GM18519 (cell line): ENCODE results near the gene RAPGEF1.

Experiments
- ATAC-seq: cut with Tn5 transposase; IDR thresholded peaks from one replicate; pipeline ENCODE4 v1.9.1; 2021; ENCODE audit warnings: mild to moderate bottlenecking, moderate library complexity; ENCODE audit not compliant: unreplicated experiment, low FRiP score

Gene RAPGEF1, protein sequence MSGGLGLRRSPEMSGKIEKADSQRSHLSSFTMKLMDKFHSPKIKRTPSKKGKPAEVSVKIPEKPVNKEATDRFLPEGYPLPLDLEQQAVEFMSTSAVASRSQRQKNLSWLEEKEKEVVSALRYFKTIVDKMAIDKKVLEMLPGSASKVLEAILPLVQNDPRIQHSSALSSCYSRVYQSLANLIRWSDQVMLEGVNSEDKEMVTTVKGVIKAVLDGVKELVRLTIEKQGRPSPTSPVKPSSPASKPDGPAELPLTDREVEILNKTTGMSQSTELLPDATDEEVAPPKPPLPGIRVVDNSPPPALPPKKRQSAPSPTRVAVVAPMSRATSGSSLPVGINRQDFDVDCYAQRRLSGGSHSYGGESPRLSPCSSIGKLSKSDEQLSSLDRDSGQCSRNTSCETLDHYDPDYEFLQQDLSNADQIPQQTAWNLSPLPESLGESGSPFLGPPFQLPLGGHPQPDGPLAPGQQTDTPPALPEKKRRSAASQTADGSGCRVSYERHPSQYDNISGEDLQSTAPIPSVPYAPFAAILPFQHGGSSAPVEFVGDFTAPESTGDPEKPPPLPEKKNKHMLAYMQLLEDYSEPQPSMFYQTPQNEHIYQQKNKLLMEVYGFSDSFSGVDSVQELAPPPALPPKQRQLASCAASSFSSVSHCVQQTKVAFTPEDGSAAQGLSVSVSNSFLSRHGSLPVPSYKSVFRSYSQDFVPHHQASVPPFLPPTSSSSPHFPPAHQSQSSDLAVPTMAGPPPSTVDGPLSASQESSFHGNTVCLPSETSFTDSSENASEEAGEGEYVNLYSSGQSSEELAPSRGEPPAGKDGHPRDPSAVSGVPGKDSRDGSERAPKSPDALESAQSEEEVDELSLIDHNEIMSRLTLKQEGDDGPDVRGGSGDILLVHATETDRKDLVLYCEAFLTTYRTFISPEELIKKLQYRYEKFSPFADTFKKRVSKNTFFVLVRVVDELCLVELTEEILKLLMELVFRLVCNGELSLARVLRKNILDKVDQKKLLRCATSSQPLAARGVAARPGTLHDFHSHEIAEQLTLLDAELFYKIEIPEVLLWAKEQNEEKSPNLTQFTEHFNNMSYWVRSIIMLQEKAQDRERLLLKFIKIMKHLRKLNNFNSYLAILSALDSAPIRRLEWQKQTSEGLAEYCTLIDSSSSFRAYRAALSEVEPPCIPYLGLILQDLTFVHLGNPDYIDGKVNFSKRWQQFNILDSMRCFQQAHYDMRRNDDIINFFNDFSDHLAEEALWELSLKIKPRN (N-terminal part only)

GRCh38 chr9:131739959-131740648 lies at the start of gene RAPGEF1:
Gene RAPGEF1, minus strand, starts transcription at chr9:131740076. Its CDS starts 246 bp downstream, at chr9:131739830.
- ATAC-seq: peak; percentile 35

DNA sequence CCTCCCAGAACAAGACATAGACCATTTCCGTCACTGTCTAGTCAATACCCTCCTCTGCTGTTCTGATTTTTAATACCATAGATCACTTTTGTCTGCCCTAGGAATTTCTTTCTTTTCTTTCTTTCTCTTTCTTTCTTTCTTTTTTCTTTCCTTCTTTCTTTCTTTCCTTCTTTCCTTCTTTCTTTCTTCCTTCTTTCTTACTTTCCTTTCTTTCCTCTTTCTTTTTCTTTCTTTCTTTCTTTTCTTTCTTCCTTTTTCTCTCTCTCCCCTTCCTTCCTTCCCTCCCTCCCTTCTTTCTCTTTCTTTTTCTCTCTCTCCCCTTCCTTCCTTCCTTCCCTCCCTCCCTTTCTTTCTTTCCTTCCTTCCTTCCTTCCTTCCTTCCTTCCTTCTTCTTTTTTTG lies 49.0 kb upstream of the RAPGEF1 start:
- no peak for ATAC-seq

- no peak for ATAC-seq
Measured at GRCh38 chr9:131787838-131788237, 48.0 kb upstream of the RAPGEF1 start.

DNA sequence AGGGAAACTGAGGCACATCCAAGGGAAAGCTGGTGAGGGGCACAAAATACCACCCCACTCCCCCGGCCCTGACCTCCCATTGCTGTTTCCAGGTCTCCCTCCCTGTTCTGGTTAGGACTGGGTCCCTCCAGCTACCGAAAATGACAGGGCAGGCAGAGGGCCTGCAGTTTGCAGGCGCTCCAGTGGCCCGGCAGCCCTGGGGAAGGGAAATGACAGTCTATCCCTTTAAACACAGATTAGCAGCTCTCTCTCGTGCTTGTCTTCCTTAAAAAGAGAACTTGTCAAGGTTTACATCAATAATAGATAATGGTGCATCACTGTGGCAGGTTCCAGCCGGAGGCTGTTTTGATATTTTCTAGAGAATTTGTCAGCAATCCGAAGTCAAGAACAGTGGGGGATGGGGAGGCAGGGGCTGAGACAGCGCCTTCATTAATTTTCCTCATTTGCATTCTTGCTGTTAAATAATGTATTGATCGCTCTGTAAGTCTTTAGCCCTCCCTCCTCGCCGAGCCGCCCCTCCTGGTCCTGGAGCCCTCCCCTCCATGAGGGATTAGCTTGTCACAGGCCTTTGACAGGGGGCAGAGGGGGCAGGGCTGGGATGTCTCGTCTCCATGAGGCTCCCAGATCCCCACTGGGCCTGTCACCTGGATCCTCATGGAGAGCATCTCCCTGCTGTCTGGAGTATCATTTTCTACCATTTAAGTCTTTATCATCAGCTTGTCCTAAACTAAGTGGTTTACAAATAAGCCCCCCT lies 45.0 kb upstream of the RAPGEF1 start:
- ATAC-seq: no peak

- no peak for ATAC-seq
Measured at GRCh38 chr9:131781069-131781468, 41.2 kb upstream of the RAPGEF1 start.

DNA sequence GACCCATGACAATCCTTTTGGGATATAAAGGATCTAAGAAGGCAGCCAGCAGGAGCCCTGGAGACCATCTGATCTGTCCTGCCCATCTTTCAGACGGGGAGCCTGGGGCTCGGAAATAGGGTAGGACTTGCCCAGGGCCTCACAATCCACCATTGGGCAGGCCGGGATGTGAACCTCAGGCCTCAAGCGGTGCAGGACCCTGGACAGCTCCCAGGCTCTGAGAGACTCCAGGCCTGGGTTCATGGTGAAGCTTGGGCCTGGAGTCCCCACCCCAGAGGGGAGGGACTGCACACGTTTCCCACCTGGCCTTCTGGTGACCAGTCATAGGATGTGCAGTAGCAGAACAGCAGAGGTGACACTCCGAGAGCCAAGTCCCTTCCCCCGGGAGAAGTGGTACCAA lies 36.6 kb upstream of the RAPGEF1 start:
- ATAC-seq: no peak

DNA sequence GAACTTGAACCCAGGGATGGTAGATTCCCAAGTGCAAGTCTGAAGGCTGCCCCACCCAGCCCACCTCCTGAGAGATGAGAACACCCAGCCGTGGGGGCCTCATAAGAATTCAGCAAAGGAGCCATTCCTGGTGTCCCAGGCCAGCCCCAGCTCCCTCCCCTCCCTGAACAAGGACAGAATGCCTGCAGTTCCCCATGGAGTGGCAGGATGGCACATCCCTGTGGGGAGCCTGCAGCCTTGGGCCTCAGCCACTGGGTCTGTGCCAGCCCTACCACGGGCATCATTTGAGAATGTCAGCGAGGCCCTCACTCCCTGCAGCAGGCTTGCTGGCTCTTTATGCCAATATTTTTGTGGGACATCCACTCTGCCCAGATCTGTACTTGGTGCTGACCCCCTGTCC lies 36.2 kb upstream of the RAPGEF1 start:
- no peak for ATAC-seq

DNA sequence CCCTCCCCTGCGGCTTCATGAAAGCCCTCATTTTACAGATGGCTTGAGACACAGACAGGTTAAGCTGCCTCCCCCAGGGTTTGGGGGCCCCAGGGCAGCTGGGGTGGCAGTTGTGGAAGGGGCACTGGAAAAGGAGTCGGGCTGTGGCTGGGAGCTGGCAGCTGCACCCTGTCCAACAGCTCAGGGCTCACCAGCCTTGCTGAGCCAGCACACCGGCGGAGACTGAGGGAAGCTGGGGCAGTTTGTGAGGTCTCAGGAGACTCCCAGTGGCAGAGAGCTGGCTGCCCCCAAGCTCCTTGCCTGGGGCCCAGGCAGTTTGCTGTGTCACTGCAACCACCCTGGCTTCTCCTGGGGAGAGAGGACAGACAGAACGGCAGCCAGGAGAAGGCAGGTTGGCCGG lies 34.8 kb upstream of the RAPGEF1 start:
- no peak for ATAC-seq

GRCh38 chr9:131773911-131774379 lies 34.1 kb upstream of the RAPGEF1 start:
- no peak for ATAC-seq

- ATAC-seq: no peak
Measured at GRCh38 chr9:131772940-131773339, 33.1 kb upstream of the RAPGEF1 start.

- no peak for ATAC-seq
Measured at GRCh38 chr9:131771646-131772045, 31.8 kb upstream of the RAPGEF1 start.

DNA sequence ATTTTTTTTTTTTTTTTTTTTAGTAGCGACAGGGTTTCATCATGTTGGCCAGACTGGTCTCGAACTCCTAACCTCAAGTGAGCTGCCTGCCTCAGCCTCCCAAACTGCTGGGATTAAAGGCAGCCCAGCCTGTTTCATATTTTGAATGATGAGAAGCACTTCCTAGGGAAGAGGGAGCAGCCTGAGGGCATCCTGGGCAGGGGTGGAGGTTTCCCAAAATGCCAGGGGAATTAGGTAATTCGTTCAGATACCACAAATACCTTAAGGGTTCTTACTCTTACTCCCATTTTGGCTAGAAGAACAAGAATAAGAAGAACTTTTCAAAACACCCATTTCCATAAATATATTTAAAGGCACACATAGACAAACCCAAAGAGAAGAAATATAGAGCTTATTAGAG lies 29.5 kb upstream of the RAPGEF1 start:
- ATAC-seq: no peak

DNA sequence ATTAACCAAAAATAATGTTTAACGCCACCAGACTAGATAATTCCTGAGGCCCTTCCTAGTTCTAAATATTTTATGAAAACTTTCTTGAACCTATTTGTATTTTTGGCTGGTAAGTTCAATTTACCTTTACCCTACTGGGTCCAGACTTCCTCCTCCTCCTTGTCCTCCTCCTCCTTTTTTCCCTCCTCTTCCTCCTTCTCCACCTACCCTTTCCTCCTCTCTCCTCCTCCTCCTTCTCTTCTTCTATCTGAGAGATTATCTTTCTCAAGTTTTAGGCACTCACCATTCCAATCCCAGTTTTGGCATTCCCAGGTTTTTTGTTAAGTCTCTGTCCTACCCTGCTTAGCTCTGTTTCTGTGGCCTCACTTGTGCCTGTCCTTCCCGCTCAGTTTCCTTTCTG lies 24.7 kb upstream of the RAPGEF1 start:
- no peak for ATAC-seq

DNA sequence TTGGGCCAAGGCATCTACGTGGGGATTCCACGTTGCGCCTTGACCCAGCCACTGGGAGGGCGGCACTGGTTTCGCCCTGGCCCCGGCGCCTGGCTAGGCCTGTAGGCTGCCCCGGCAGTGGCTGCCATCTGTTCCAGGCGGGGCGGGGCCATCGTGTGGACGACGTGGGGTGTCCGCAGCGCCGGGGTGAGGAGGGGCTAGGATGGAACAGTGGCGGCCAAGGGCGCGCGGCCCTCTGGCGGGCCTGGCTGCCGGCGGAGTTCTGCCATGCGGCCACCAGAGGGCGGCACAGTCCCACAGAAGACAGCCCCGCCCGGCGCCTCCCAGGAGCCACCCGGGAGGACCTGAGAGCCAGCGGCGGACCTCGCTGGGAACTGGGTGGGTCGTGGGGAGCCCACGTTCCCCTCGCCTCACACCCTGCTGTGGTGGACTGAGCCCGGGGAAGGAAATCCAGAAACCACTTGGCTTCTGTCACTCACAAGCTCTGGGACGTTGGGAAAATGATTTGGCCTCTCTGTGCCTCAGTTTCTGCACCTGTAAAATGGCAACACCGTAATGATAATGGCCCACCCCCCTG lies 22.6 kb upstream of the RAPGEF1 start:
- no peak for ATAC-seq

GRCh38 chr9:131759017-131759647 lies 19.3 kb upstream of the RAPGEF1 start:
- no peak for ATAC-seq

DNA sequence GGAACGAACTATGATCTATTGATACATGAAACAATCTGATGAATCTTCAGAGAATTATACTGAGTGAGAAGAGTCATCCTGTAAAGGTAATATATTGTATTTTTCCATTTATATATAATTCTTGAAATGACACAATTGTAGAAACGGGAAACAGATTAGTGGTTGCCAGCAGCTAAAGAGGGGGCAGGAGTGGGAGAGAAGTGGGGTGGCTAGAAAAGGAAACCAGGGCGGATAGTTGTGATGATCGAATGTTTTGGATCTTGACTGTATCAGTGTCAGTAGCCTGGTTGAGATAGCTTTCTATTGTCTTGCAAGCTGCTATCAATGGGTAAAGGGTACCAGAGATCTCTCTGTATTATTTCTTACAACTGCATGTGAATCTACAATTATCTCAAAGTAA lies 17.7 kb upstream of the RAPGEF1 start:
- ATAC-seq: no peak

DNA sequence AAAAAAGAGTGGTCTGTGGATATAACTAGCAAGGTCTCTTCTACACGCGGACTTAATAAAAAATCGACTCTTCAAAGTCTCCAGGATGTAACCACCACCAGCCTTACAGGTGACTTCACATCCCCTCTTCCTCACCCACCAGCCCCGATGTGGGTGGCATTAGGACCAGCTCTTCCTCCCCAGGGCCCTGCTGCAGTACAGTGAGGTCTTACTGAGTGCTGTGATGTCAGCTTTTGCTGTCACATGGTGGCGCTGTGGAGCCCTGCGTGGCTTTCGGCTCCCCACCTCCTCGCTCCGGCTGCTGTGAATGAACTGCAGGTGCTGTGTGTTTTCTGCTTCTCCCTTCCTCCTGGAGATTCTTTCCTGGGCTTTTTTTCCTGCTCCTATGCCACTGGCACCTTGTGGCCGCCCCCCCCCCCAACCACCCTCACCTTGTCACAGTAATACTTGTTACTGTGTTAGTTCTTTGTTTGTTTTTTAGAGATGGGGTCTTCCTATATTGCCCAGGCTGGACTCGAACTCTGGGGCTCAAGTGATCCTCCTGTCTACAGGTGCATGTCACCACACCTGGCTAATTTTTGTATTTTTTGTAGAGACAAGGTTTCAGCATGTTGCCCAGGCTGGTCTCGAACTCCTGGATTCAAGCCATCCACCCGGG lies 15.8 kb upstream of the RAPGEF1 start:
- no peak for ATAC-seq

GRCh38 chr9:131754846-131755245 lies 15.0 kb upstream of the RAPGEF1 start:
- no peak for ATAC-seq
